SHP77 treated with DMSO at 0.1 percent for 48 hours (cell line): ENCODE measurements around the gene CCR2.

Experiments
- DNase-seq: peaks from one replicate; lab custom pipeline; 2025; lab: John Stamatoyannopoulos, UW

CCR2 gene

DNA sequence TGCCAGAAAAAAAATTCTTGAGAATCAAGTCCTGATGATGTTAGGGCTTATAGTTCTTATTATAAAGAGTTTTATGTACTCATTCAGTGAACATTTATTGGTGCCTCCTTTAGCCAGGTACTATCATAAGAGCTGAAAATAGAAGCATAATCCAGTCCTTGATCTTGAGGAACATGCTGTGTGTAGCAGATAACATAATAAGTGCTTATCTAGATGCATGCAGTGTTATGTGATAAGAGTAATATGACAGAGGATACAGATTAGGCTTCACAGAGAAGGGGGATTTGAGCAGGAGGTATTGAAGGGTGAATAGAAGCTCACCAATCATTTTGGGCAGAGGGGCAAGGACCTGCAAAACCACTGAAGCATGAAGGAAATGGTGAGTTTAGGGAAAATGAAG is 1.1 kb downstream of the CCR2 start:
- DNase-seq: no peak

GRCh38 chr3:46356276-46356675 is 2.4 kb downstream of the CCR2 start:
- DNase-seq: no peak

- DNase-seq: no peak
These were observed 3.0 kb downstream of the CCR2 start for GRCh38 chr3:46356909-46357308.

- no peak for DNase-seq
These were observed 4.6 kb downstream of the CCR2 start for GRCh38 chr3:46358466-46358865.

DNA sequence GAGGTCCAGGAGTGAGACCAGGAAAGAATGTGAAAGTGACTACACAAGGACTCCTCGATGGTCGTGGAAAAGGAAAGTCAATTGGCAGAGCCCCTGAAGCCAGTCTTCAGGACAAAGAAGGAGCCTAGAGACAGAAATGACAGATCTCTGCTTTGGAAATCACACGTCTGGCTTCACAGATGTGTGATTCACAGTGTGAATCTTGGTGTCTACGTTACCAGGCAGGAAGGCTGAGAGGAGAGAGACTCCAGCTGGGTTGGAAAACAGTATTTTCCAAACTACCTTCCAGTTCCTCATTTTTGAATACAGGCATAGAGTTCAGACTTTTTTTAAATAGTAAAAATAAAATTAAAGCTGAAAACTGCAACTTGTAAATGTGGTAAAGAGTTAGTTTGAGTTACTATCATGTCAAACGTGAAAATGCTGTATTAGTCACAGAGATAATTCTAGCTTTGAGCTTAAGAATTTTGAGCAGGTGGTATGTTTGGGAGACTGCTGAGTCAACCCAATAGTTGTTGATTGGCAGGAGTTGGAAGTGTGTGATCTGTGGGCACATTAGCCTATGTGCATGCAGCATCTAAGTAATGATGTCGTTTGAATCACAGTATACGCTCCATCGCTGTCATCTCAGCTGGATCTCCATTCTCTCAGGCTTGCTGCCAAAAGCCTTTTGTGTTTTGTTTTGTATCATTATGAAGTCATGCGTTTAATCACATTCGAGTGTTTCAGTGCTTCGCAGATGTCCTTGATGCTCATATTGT is 6.0 kb downstream of the CCR2 start:
- peak; percentile 12 for DNase-seq

DNA sequence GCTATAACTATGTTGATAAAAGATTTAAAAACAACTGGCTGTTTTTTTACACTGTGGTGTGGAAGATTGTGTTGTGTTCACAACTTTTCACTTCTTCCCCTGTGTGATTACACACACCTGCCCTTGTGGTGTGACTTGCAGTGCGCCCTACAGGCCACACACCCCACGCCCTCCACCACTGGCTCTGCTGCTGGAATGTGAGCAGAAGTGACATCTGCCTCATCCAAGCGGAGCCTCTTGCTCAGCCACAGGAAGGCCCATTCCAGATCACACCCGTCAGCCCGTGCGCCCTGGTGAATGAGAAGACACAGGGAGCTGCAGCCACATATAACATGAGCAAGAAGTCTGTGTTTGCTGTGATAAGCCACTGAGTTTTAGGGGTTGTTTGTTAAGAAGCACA is 7.0 kb downstream of the CCR2 start:
- DNase-seq: no peak

DNA sequence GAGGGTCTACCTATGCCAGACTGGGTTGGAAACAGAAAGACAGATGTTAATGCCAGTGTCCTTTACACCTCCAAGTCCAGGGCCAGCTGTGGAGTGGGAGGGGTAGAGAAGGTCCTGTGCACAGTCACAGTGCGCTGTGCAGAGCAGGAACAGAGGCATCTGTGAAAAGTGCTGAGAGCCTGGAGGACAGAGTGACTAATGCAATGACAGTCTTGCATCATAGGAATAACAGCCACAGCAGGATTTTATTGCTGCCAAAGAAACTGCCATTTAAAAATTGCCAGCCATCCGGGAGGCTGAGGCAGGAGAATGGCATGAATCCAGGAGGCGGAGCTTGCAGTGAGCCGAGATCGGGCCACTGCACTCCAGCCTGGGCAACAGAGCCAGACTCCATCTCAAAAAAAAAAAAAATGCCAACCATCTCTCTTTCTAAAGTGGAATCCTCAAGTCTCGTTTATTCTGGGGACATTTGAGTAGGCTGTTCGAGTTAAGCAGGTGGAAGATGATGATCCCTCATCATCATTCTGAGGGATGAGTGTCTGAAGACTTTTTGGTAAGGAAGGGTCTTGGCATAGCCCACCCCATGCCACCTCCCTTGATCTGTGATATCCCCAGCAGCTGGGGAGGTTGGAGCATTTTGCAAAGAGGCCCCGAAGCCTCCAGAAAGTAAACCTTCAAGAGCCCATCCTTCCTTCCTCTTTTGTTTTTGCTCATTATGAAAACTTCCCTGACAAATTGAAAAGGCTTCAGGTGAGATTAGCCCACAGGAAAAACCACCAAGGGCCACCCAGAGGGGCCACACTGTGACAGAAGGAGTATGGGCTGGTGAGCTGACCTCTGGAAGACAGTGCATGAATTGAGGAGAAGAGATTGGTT is 7.7 kb downstream of the CCR2 start:
- DNase-seq: no peak

DNA sequence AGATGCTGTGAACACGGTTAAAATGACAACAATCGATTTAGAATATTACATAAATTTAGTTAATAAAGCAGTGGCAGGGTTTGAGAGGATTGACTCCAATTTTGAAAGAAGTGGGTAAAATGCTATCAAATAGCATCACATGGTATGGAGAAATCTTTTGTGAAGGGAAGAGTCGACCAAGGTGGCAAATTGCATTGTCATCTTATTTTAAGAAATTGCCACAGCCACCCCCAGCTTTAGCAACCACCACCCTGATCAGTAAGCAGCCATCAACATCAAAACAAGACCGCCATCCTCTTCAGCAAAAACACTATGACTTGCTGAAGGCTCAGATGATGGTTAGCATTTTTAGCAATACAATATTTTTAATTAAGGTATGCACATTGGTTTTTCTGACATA is 11.1 kb downstream of the CCR2 start:
- DNase-seq: no peak

DNA sequence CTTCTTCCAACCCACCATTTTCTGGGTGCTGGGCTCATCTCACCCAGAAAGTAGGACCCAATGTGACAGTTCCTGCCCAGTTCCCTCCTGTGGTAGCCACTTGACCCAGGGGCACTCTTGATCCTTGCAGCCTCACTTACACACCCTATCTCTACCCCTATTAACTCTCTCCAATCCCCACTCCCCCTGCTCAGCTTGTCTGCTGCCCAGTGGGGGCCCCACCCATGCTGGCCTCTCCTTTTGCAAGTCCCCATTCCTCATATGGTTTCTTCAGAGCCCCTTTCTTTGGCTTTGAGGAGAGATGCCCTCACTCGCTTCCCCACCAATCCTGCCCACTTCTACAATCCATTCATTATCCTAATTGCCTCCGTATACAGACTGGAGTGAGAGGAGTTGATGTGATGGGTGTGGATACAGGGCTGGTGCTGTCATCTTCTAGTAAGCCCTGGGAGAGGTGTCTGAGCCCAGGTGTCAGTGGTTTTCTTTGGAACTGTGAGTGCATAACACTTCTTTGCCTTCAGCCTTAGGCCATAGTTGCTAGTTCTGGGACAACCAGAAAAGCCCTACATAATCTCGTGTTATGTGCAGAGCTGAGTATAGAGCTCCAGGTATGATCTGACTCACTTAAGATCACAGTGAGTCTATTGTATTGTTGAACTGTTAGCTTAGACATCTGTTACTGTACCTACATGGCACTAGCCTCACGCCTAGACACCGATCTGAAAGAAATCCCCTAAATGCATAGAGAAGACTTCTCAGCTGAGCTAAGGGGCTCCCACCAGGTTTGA is 12.0 kb downstream of the CCR2 start:
- no peak for DNase-seq

DNA sequence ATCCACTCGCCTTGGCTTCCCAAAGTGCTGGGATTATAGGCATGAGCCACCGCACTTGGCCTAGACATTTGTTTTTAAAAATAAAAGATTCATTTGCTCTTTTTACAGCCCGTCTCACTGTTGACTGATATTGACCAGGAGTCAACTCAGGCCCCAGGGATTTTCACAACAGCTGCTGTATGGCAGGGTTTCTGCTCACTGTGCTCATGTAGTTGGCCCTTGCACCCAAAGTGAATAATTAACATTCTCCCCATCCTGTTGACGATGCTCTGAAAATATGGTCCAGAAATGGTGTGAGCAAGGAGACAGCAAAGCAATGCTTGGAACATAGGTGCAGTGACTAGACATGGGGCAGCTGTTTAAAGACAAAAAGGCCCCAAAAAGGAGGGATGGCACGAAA is 13.9 kb downstream of the CCR2 start:
- DNase-seq: no peak

- DNase-seq: no peak
These were observed 14.7 kb downstream of the CCR2 start for GRCh38 chr3:46368569-46368968.

GRCh38 chr3:46369151-46369550 is 15.2 kb downstream of the CCR2 start:
- DNase-seq: no peak

- DNase-seq: no peak
These were observed 15.8 kb downstream of the CCR2 start for GRCh38 chr3:46369675-46370132.

DNA sequence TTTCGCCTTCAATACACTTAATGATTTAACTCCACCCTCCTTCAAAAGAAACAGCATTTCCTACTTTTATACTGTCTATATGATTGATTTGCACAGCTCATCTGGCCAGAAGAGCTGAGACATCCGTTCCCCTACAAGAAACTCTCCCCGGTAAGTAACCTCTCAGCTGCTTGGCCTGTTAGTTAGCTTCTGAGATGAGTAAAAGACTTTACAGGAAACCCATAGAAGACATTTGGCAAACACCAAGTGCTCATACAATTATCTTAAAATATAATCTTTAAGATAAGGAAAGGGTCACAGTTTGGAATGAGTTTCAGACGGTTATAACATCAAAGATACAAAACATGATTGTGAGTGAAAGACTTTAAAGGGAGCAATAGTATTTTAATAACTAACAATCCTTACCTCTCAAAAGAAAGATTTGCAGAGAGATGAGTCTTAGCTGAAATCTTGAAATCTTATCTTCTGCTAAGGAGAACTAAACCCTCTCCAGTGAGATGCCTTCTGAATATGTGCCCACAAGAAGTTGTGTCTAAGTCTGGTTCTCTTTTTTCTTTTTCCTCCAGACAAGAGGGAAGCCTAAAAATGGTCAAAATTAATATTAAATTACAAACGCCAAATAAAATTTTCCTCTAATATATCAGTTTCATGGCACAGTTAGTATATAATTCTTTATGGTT is 17.1 kb downstream of the CCR2 start, which contains the start of gene CCR5:
Gene CCR5, plus strand, starts transcription at position 108 of the 680 bp plus-strand sequence. CDS start 1,957 bp downstream, outside the sequence.
- no peak for DNase-seq

DNA sequence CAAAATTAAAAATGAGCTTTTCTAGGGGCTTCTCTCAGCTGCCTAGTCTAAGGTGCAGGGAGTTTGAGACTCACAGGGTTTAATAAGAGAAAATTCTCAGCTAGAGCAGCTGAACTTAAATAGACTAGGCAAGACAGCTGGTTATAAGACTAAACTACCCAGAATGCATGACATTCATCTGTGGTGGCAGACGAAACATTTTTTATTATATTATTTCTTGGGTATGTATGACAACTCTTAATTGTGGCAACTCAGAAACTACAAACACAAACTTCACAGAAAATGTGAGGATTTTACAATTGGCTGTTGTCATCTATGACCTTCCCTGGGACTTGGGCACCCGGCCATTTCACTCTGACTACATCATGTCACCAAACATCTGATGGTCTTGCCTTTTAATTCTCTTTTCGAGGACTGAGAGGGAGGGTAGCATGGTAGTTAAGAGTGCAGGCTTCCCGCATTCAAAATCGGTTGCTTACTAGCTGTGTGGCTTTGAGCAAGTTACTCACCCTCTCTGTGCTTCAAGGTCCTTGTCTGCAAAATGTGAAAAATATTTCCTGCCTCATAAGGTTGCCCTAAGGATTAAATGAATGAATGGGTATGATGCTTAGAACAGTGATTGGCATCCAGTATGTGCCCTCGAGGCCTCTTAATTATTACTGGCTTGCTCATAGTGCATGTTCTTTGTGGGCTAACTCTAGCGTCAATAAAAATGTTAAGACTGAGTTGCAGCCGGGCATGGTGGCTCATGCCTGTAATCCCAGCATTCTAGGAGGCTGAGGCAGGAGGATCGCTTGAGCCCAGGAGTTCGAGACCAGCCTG is 17.8 kb downstream of the CCR2 start:
- DNase-seq: no peak

DNA sequence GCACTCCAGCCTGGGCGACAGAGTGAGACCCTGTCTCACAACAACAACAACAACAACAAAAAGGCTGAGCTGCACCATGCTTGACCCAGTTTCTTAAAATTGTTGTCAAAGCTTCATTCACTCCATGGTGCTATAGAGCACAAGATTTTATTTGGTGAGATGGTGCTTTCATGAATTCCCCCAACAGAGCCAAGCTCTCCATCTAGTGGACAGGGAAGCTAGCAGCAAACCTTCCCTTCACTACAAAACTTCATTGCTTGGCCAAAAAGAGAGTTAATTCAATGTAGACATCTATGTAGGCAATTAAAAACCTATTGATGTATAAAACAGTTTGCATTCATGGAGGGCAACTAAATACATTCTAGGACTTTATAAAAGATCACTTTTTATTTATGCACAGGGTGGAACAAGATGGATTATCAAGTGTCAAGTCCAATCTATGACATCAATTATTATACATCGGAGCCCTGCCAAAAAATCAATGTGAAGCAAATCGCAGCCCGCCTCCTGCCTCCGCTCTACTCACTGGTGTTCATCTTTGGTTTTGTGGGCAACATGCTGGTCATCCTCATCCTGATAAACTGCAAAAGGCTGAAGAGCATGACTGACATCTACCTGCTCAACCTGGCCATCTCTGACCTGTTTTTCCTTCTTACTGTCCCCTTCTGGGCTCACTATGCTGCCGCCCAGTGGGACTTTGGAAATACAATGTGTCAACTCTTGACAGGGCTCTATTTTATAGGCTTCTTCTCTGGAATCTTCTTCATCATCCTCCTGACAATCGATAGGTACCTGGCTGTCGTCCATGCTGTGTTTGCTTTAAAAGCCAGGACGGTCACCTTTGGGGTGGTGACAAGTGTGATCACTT is 18.8 kb downstream of the CCR2 start:
- no peak for DNase-seq

DNA sequence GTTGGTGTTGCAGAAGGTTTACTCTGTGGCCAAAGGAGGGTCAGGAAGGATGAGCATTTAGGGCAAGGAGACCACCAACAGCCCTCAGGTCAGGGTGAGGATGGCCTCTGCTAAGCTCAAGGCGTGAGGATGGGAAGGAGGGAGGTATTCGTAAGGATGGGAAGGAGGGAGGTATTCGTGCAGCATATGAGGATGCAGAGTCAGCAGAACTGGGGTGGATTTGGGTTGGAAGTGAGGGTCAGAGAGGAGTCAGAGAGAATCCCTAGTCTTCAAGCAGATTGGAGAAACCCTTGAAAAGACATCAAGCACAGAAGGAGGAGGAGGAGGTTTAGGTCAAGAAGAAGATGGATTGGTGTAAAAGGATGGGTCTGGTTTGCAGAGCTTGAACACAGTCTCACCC is 20.8 kb downstream of the CCR2 start:
- no peak for DNase-seq

DNA sequence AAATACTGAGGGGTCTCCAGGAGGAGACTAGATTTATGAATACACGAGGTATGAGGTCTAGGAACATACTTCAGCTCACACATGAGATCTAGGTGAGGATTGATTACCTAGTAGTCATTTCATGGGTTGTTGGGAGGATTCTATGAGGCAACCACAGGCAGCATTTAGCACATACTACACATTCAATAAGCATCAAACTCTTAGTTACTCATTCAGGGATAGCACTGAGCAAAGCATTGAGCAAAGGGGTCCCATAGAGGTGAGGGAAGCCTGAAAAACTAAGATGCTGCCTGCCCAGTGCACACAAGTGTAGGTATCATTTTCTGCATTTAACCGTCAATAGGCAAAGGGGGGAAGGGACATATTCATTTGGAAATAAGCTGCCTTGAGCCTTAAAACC is 21.3 kb downstream of the CCR2 start:
- no peak for DNase-seq

DNA sequence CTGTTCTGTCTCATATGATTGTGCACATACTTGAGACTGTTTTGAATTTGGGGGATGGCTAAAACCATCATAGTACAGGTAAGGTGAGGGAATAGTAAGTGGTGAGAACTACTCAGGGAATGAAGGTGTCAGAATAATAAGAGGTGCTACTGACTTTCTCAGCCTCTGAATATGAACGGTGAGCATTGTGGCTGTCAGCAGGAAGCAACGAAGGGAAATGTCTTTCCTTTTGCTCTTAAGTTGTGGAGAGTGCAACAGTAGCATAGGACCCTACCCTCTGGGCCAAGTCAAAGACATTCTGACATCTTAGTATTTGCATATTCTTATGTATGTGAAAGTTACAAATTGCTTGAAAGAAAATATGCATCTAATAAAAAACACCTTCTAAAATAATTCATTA is 21.9 kb downstream of the CCR2 start:
- DNase-seq: no peak

GRCh38 chr3:46378426-46378942 is 24.6 kb downstream of the CCR2 start:
- DNase-seq: peak; percentile 43
